Fibroblast of the aortic adventitia (primary cell): ENCODE measurements around the gene MTCH1. TPM values are rescaled to one million over a fixed set of nuclear protein-coding genes. Genes with fewer than 3 reads are reported as not detected.

Experiments
- DNase-seq: peaks from one replicate; pipeline ENCODE4 v3.0.0-alpha.2; 2010; ENCODE audit warnings: low read depth
- H3K4me3 ChIP-seq: 2 replicates; pipeline ENCODE4 v1.5.1; 2011; ENCODE audit warnings: low read depth, mild to moderate bottlenecking, control low read depth, low read length, moderate library complexity
- total RNA-seq: library from RNA; depleted of rRNA; stranded (reverse); fragments of >200 nt; gene quantifications from 2 replicates; pipeline ENCODE4 v1.2.3, GENCODE V29; 2012; ENCODE audit warnings: low replicate concordance
- TF ChIP-seq, protein P1 (sequence below): IDR thresholded peaks from 2 replicates; pipeline ENCODE4 v1.5.1; 2011; ENCODE audit warnings: mild to moderate bottlenecking, low read length, control low read depth, inconsistent platforms; ENCODE audit not compliant: insufficient read depth

MTCH1 gene
- total RNA-seq, 1 donor = 160 TPM

DNA sequence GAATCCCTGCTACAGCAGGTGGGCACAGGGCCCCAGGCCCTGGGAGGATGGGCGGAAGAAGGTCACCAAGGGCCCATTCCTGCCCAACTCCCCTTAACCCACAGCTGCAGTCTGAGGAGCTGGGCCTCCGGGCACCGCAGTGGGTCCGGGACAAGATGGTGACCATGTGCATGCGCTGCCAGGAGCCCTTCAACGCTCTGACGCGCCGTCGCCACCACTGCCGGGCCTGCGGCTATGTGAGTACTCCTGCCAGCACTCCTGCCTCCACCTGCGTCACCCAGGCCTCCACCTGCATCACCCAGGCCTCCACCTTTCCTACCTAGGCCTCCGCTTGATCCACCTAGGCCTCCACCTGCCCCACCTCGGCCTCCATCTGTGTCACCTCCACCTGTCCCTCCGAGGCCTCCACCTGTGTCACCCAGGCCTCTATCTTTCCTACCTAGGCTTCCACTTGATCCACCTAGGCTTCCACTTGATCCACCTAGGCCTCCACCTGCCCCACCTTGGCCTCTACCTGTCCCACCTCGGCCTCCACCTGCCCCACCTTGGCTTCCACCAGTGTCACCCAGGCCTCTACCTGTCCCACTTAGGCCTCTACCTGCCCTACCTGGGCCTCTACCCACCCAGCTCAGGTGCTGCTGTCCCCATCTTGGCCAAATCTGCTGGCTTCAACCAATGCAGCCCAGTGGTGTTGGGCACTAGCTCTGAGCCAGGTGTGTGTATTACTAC is 36.3 kb upstream of the MTCH1 start:
- DNase-seq = no peak
- no peak overlapping the region for H3K4me3 ChIP-seq
- TF ChIP-seq, protein P1, sequence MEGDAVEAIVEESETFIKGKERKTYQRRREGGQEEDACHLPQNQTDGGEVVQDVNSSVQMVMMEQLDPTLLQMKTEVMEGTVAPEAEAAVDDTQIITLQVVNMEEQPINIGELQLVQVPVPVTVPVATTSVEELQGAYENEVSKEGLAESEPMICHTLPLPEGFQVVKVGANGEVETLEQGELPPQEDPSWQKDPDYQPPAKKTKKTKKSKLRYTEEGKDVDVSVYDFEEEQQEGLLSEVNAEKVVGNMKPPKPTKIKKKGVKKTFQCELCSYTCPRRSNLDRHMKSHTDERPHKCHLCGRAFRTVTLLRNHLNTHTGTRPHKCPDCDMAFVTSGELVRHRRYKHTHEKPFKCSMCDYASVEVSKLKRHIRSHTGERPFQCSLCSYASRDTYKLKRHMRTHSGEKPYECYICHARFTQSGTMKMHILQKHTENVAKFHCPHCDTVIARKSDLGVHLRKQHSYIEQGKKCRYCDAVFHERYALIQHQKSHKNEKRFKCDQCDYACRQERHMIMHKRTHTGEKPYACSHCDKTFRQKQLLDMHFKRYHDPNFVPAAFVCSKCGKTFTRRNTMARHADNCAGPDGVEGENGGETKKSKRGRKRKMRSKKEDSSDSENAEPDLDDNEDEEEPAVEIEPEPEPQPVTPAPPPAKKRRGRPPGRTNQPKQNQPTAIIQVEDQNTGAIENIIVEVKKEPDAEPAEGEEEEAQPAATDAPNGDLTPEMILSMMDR = no peak

DNA sequence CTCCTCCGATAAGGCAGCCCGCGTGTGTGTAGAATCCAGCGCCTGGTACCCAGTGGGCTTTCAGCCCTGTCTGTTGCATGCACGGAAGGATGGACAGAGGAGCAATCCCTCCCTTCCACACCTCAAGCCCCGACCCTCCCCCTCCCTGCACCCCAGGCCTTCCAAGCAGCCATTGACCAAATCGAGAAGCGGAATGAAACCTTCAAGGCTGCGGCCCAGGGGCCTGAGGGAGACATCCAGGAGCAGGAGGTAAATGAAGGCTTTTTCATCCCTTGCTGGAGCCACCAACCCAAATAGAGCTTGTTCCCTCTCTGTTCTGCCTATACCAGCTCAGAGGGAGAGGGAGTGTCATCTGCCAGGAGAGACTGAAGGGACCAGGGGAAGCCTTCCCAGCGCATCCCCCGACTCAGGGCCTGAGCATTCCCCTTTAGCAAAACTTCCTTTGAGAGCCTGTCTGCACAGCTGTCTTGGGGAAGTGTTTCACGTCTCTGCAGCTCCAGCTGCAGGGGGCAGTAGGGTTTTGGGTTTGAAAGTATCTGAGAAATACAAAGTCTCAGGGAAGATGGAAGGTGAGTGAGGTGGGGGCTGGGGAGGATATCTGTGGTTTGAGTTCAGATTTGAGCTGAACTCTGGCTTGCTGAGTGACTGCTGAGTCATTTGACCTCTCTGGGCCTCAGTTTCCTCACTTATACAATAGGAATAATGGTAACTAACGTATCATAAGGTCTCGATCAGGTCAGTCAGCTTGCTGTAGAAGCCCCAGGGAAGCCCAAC is 35.5 kb upstream of the MTCH1 start:
- peak; percentile 62 for DNase-seq
- H3K4me3 ChIP-seq = no peak overlapping the region
- TF ChIP-seq, protein P1 = peak; percentile 72

DNA sequence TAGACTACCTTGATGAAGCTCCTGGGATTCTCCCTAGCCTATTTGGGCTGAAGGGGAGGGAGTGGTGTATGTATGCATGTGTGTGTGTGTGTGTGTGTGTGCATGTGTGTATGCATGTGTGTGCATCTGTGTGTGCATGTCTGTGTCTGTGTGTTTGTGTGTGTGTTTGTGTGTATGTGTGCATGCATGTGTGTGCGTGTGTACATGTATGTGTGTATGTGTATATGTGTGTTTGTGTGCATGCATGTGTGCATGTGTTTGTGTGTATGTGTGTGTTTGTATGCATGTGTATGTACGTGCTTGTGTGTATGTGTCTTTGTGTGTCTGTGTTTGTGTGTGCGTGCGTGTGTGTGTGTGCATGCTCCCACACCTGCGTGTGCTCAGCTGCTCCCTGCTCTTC is 34.8 kb upstream of the MTCH1 start:
- DNase-seq = no peak
- no peak overlapping the region for H3K4me3 ChIP-seq
- TF ChIP-seq, protein P1 = no peak

DNA sequence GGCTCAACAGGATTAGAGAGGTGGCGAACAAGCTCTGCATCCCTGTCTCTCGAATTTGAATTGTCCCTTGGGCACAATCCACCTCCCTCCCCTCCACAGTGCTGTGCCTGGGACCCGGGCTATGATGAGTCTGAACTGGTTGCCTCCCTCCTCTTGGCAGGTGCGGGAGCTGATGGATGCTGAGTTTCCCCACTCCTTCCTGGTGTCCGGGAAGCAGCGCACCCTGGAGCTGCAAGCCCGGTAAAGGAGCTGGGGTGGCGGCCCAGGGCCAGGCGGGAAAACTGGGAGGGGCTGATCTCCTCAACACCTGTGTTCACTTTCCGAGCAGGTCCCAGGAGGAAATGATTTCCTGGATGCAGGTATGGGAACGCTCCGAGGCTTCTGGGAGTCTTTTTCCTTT is 34.4 kb upstream of the MTCH1 start:
- DNase-seq = no peak
- H3K4me3 ChIP-seq = no peak overlapping the region
- TF ChIP-seq, protein P1 = no peak

DNA sequence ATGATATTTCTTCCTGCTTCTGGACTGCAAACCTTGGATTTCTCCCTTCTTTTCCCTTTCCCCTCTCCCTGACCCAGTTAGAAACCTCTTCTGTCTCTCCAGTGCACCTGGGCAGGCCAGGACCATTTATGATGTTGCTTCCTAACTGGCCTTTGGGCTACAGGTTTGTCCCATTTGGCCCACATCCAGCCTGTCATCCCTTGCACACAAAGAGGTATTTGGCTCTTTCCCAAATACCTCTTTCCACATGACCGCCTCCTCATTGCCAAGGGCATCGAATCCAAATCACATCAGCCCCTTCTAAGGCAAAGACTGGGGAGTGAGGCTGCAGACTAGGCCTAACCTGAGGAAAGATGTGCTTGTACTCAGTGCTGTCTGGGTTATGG is 33.1 kb upstream of the MTCH1 start:
- no peak for DNase-seq
- TF ChIP-seq, protein P1 = no peak
- H3K4me3 ChIP-seq = no peak overlapping the region

DNA sequence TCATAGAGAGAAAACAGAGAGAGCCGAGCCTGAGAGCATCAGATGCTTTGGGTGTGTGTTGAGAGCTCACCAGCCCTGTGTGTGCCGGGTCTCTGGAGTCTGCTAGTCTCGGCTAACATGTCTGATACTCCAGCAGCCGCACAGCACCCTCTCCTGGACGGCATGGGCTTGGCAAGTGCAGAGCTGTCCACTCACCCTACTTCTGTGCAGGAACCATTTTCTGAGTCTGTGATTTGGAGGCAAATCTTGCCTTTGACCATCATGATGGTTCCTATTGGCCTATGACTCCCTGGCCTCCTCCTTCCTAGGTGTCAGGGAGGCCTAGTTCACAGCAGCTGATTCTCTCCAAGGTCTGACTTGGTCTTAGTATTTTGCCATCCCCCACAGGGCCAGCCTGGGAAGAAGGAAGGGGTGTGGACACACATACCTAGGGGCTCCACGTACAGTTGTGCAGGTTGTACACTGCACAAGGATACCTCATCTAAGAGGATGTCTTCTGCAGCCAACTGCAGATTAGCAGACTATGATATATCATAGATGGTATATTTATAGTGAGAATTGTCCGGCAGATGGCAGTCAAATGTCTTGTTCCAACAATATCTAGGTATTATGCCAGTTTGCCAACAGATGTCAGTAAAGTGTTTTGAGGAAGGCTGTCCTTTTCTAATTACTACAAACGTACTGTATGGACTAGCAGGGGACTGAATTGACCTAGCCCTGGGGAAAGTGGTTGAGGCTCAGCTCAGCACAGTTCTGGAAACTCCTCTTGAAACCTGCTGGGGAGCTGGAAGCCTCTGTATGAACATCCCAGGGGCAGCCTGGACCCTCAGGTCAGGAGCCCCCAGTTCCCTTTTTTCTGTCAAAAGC is 32.4 kb upstream of the MTCH1 start:
- TF ChIP-seq, protein P1 = peak; percentile 97
- peak; percentile 91 for DNase-seq
- H3K4me3 ChIP-seq = no peak overlapping the region
